IPS-18a (cell line): Measurements from ENCODE around the gene OSCP1.

Source experiments
- H3K27ac ChIP-seq: one replicate; pipeline ENCODE4 v1.5.1; 2013; ENCODE audit warnings: low read length
- H3K27me3 ChIP-seq: one replicate; pipeline ENCODE4 v1.6.1; 2013; ENCODE audit warnings: mild to moderate bottlenecking, low read length; ENCODE audit not compliant: control insufficient read depth, insufficient read depth
- H3K36me3 ChIP-seq: one replicate; pipeline ENCODE4 v1.6.1; 2013; ENCODE audit warnings: low read depth, low read length; ENCODE audit not compliant: control insufficient read depth
- H3K4me1 ChIP-seq: one replicate; pipeline ENCODE4 v1.6.1; 2013; ENCODE audit warnings: low read depth, low read length; ENCODE audit not compliant: control insufficient read depth
- H3K4me3 ChIP-seq: one replicate; pipeline ENCODE4 v1.5.1; 2013; ENCODE audit warnings: low read length
- H3K9ac ChIP-seq: one replicate; pipeline ENCODE4 v1.6.1; 2013; ENCODE audit warnings: mild to moderate bottlenecking, low read length, moderate library complexity
- H3K9me3 ChIP-seq: one replicate; pipeline ENCODE4 v1.6.1; 2013; ENCODE audit warnings: low read depth, low read length; ENCODE audit not compliant: control insufficient read depth

Gene OSCP1

DNA sequence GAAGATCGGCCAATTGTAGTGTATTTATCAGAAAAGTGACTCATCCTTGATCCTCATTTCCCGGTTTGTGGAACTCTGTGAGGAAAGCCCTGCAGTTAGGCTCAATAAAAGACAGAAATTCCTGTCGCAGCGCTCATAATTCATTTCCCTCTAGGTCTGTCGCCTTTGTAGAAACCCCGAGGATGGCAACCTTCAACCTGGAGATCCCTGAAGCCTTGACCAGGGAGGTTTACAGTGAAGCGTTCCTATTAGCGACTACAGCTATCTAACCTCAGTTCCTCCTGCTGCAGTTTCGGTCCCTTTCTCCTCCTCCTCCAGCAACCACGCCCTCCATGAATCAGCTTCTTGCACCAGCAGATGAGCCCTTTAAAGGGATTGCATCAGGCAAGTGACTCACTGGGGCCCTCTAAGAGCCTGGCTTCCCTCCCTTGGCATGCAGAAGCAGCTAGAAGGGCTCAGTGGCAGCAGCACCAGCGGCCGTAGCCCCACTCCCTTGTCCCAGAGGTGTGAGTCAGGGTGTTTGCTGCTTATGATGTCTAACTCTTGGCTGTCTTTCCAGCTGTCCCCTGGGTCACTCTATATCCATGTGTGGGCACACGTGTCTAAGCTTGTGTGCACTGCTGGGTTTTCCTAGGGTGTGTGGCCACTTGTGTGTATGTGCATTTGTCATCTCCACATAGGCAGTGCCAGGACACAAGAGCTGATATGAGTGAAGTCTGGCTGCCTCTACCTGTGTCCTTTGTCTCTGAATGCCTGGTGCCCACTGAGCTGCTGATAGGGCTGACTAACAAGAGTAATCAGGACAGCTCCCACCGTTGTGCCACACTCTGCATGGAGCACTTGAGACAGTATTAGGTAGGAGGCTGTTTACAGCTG is 63.7 kb downstream of the OSCP1 start:
- peak overlapping the region; percentile 65 for H3K4me3 ChIP-seq
- H3K9me3 ChIP-seq = no peaks in the 10 kb centered on the region
- peaks cover 23% of the 10 kb centered on the region for H3K4me1 ChIP-seq
- peak overlapping the region; percentile 92 for H3K9ac ChIP-seq
- H3K36me3 ChIP-seq = peaks cover 6% of the 10 kb centered on the region
- H3K27me3 ChIP-seq = no peaks in the 10 kb centered on the region
- H3K27ac ChIP-seq = peak overlapping the region; percentile 92

GRCh38 chr1:36385410-36386264 is 64.6 kb downstream of the OSCP1 start, which contains the start of gene STK40:
TSS of gene STK40 (minus strand) at chr1:36385924. CDS start at chr1:36361332, 24,592 bp downstream.
- peaks cover 23% of the 10 kb centered on the region for H3K4me1 ChIP-seq
- H3K27ac ChIP-seq = peak within 1 kb of the TSS; percentile 92
- no peaks in the 10 kb centered on the region for H3K9me3 ChIP-seq
- H3K27me3 ChIP-seq = no peaks in the 10 kb centered on the region
- H3K4me3 ChIP-seq = peak within 1 kb of the TSS; percentile 83
- peak within 1 kb of the TSS; percentile 92 for H3K9ac ChIP-seq
- no peaks in the 10 kb centered on the region for H3K36me3 ChIP-seq

GRCh38 chr1:36384542-36385409 is 65.5 kb downstream of the OSCP1 start:
- Histone ChIP-seq H3K9me3 (no peaks in the 10 kb centered on the region), H3K4me3 (peak overlapping the region; percentile 83), H3K36me3 (no peaks in the 10 kb centered on the region), H3K27ac (no peak overlapping the region), H3K9ac (peak overlapping the region; percentile 56), H3K4me1 (peaks cover 23% of the 10 kb centered on the region), H3K27me3 (no peaks in the 10 kb centered on the region)

DNA sequence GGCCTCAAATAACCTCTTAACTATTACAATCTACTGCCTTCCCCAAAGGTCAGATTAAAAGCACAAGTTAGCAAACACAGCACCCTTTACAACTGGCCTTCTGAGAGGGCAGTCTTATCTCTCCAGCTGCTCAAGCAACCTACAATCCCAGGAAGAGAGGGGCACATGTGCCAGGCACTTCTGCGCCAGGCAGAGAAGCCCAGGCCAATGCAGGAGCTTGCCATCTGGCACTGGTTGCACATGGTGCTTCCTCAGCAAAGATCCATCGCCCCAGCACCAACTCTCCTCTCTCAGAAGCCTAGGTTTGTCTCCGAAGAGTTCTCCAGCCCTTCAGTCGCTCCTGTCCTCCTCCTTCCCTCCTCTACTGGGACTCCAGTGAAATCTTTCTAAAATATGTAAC is 67.0 kb downstream of the OSCP1 start:
- H3K27ac ChIP-seq = no peak overlapping the region
- H3K4me1 ChIP-seq = peaks cover 23% of the 10 kb centered on the region
- H3K4me3 ChIP-seq = no peak overlapping the region
- no peaks in the 10 kb centered on the region for H3K36me3 ChIP-seq
- no peaks in the 10 kb centered on the region for H3K27me3 ChIP-seq
- no peak overlapping the region for H3K9ac ChIP-seq
- no peaks in the 10 kb centered on the region for H3K9me3 ChIP-seq

- no peak overlapping the region for H3K9ac ChIP-seq
- no peak overlapping the region for H3K27ac ChIP-seq
- no peaks in the 10 kb centered on the region for H3K27me3 ChIP-seq
- no peaks in the 10 kb centered on the region for H3K36me3 ChIP-seq
- no peaks in the 10 kb centered on the region for H3K9me3 ChIP-seq
- H3K4me3 ChIP-seq = no peak overlapping the region
- peaks cover 19% of the 10 kb centered on the region for H3K4me1 ChIP-seq
These were observed 67.6 kb downstream of the OSCP1 start for GRCh38 chr1:36382669-36383068.

DNA sequence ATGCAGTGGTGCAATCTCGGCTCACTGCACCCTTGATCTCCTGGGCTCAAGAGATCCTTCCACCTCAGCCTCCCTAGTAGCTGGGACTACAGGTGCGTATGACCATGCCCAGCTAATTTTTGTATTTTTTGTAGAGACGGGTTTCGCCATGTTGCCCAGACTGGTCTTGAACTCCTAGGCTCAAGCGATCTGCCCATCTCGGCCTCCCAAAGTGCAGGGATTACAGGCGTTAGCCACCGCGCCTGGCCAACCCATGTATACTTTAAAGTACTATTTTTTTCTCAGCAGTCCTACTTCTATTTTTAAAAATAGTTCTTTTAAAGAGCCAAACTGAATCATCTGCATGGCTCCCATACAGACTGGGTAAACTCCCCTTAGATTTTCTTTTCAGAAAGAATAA is 68.0 kb downstream of the OSCP1 start:
- Histone ChIP-seq H3K4me3 (no peak overlapping the region), H3K9ac (no peak overlapping the region), H3K27ac (no peak overlapping the region), H3K9me3 (no peaks in the 10 kb centered on the region), H3K27me3 (no peaks in the 10 kb centered on the region), H3K4me1 (peaks cover 15% of the 10 kb centered on the region), H3K36me3 (no peaks in the 10 kb centered on the region)

DNA sequence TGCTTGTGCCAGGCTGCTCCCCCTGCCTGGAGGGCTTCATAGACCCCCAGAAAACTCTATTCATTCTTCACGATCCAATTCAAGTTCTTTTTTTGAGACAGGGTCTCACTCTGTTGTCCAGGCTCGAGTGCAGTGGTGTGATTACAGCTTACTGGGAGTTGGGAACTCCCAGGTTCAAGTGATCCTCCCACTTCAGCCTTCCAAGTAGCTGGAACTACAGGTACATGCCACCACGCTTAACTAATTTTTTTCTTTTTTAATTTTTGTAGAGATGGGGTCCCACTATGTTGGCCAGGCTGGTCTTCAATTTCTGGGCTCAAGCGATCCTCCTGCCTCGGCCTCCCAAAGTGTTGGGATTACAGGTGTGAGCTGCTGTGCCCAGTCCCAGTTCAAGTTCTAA is 68.8 kb downstream of the OSCP1 start:
- Histone ChIP-seq H3K27me3 (no peaks in the 10 kb centered on the region), H3K36me3 (no peaks in the 10 kb centered on the region), H3K4me3 (no peak overlapping the region), H3K4me1 (peaks cover 7% of the 10 kb centered on the region), H3K9ac (no peak overlapping the region), H3K9me3 (no peaks in the 10 kb centered on the region), H3K27ac (no peak overlapping the region)

DNA sequence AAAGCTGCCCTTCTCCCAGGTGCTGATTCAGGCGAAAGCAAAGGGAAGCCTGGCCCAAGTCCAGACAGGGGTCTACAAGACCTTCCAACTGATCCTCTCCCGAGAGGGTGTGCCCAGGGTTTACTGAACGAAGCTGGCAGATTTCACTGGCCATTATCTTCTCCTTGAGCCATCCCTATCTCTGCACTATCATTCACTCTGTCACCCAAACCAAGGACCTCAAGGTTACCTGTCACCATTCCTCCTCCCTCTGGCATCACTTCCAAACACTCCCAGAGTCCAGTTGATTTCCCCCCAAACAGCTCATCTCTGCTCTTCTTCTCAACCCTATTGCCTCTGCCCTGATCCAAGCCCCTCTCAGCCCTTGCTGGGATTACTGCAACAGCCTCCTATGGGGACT is 69.5 kb downstream of the OSCP1 start:
- no peaks in the 10 kb centered on the region for H3K9me3 ChIP-seq
- no peak overlapping the region for H3K27ac ChIP-seq
- no peaks in the 10 kb centered on the region for H3K36me3 ChIP-seq
- H3K27me3 ChIP-seq = no peaks in the 10 kb centered on the region
- H3K4me3 ChIP-seq = no peak overlapping the region
- no peak overlapping the region for H3K9ac ChIP-seq
- peaks cover 7% of the 10 kb centered on the region for H3K4me1 ChIP-seq

DNA sequence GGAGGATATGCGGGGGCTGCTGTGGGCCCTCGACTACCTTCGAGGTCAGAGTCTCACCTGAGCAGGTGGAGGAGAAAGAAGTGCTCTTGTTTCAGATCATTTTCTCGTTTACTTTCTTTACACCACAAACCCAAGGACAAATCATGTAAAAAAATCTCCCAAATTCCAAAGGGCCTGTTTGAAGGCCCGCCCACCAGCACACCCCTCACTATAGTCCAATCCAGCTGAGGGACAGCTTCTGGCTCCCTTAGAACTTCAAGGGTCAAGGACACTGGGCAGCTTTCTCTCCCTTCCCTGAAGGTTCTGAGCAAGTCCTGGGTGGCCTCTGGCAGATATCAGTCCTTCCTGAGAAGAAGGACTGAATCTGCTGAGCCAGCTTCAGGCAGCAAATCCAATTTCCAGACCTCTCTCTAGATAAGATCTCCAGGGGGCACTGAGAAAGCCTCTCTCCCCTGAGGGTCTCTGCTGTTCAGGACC is 70.1 kb downstream of the OSCP1 start:
- no peak overlapping the region for H3K9ac ChIP-seq

GRCh38 chr1:36377791-36378492 is 72.3 kb downstream of the OSCP1 start:
- Histone ChIP-seq H3K27me3 (no peaks in the 10 kb centered on the region), H3K9ac (no peak overlapping the region), H3K9me3 (no peaks in the 10 kb centered on the region), H3K4me3 (no peak overlapping the region), H3K27ac (no peak overlapping the region), H3K4me1 (peaks cover 20% of the 10 kb centered on the region), H3K36me3 (no peaks in the 10 kb centered on the region)

More for the DNA sequence above, 70.1 kb downstream of the OSCP1 start:
- Histone ChIP-seq H3K27ac (no peak overlapping the region), H3K4me3 (no peak overlapping the region), H3K4me1 (peaks cover 7% of the 10 kb centered on the region), H3K36me3 (no peaks in the 10 kb centered on the region), H3K9me3 (no peaks in the 10 kb centered on the region), H3K27me3 (no peaks in the 10 kb centered on the region)
